Nephron (organoid): Measurements from ENCODE around the gene USP44.

ENCODE experiments used
- H3K27ac Mint-ChIP-seq, 3 experiments: 2 replicates each; pipeline ENCODE4 v1.8.0; 2020; ENCODE audit warnings: mixed read lengths in 3 of 3, mild to moderate bottlenecking in 2 of 3, moderate library complexity in 1 of 3
- H3K27me3 Mint-ChIP-seq: 2 replicates; pipeline ENCODE4 v1.8.0; 2021; ENCODE audit warnings: low read depth, mild to moderate bottlenecking, moderate library complexity, mixed read lengths
- H3K36me3 Mint-ChIP-seq: 2 replicates; pipeline ENCODE4 v1.8.0; 2020; ENCODE audit warnings: low read depth, mixed read lengths
- H3K4me1 Mint-ChIP-seq: 2 replicates; pipeline ENCODE4 v1.8.0; 2020; ENCODE audit warnings: mixed read lengths
- H3K4me3 Mint-ChIP-seq, 3 experiments: 2 replicates each; pipeline ENCODE4 v1.8.0; 2020; ENCODE audit warnings: mild to moderate bottlenecking in 3 of 3, mixed read lengths in 3 of 3, moderate library complexity in 2 of 3
- H3K9me3 Mint-ChIP-seq: 2 replicates; pipeline ENCODE4 v1.8.0; 2020; ENCODE audit warnings: mixed read lengths
- CTCF ChIP-seq, 3 experiments: fragments of 200-600 bp; sonication (generic); IDR thresholded peaks; one replicate each; pipeline ENCODE4 v1.5.0; 2021; ENCODE audit warnings: antibody characterized with exemption in 3 of 3; ENCODE audit not compliant: unreplicated experiment in 3 of 3

USP44 gene

DNA sequence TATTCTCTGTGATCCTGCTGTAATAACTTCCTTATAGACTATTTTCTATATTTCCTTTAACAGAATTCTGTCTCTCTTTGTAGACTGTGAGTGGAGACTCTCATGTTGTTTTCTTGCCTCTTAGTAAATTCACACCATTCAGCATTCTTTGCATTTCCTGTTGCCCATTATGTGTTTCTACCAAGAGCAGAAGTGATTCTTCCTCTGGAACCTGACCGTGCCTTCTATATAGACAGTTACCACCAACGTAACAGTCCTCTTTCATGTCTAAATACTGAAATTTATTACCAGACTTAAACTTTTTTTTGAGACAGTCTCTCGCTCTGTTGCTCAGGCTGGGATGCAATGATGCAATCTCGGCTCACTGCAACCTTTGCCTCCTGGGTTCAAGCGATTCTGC lies 46.2 kb downstream of the USP44 start:
- H3K4me3 Mint-ChIP-seq: no peak overlapping the region
- H3K36me3 Mint-ChIP-seq: peaks cover 69% of the 10 kb centered on the region
- H3K9me3 Mint-ChIP-seq: peaks cover 5% of the 10 kb centered on the region
- no peaks in the 10 kb centered on the region for H3K27me3 Mint-ChIP-seq
- no peak for TF ChIP-seq CTCF (IDR thresholded peaks at IDR 0.05; ENCODE audit: unreplicated experiment in 3 of 3)
- no peak overlapping the region for H3K27ac Mint-ChIP-seq
- no peaks in the 10 kb centered on the region for H3K4me1 Mint-ChIP-seq

DNA sequence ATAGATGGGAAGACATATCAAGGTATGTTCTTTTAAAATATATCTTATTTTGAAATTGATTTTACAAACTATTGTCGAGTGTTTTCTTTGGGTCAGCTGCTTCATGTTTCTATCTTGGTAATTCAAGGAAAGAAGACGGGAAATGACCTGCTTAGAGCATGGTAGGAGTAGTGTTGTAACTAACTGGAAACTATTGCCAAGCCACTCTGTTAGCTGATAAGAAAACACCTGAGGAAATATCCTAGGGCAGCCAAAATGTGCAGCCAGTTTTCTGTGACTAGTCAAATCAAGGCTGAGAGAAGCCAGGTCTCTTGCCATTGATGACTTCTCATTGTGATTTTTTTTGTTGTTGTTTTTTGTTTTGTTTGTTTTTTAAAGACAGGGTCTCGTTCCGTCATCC lies 47.1 kb downstream of the USP44 start:
- Mint-ChIP-seq H3K36me3 (peaks cover 71% of the 10 kb centered on the region), H3K27ac (no peak overlapping the region), H3K4me1 (no peaks in the 10 kb centered on the region), H3K9me3 (peaks cover 10% of the 10 kb centered on the region), H3K27me3 (no peaks in the 10 kb centered on the region), H3K4me3 (no peak overlapping the region)
- TF ChIP-seq CTCF (IDR thresholded peaks at IDR 0.05; ENCODE audit: unreplicated experiment in 3 of 3): no peak

DNA sequence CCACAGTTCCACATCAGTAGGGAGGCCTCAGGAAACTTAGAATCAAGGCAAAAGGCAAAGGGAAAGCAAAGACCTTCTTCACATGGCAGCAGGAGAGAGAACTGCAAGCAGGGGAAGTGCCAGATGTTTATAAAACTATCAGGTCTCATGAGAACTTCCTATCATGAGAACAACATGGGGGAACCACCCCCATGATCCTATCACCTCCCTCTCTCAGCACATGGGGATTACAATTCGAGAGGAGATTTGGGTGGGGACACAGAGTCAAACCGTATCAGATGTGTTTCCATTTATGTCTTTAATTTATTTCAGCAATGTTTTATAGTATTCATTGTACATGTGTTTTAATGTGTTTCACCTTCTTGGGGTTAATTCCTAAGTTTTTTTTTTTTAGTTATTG lies 51.5 kb downstream of the USP44 start:
- no peaks in the 10 kb centered on the region for H3K27me3 Mint-ChIP-seq
- peaks cover 20% of the 10 kb centered on the region for H3K9me3 Mint-ChIP-seq
- H3K27ac Mint-ChIP-seq: no peak overlapping the region
- no peak overlapping the region for H3K4me3 Mint-ChIP-seq
- peaks cover 84% of the 10 kb centered on the region for H3K36me3 Mint-ChIP-seq
- H3K4me1 Mint-ChIP-seq: no peaks in the 10 kb centered on the region
- TF ChIP-seq CTCF (IDR thresholded peaks at IDR 0.05; ENCODE audit: unreplicated experiment in 3 of 3): no peak

- TF ChIP-seq CTCF (IDR thresholded peaks at IDR 0.05; ENCODE audit: unreplicated experiment in 3 of 3): no peak
- Mint-ChIP-seq H3K36me3 (peaks cover 84% of the 10 kb centered on the region), H3K4me1 (no peaks in the 10 kb centered on the region), H3K9me3 (peaks cover 20% of the 10 kb centered on the region), H3K4me3 (no peak overlapping the region), H3K27me3 (no peaks in the 10 kb centered on the region), H3K27ac (no peak overlapping the region)
Measured at GRCh38 chr12:95498968-95499367, 52.3 kb downstream of the USP44 start.

DNA sequence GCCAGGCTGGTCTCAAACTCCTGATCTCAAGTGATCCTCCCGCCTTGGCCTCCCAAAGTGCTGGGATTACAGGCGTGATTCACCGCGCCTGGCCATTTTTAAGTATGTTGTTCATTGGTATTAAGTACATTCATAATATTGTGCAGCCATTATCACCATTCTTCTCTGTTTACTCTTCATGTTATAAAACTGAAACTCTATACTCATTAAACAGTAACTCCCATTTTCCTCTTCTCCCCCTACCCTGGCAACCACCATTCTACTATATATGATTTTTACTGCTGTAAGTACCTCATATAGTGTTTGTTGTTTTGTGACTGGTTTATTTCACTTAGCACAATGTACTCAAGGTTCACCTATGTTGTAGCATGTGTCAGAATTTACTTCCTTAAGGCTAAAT lies 54.2 kb downstream of the USP44 start:
- no peaks in the 10 kb centered on the region for H3K27me3 Mint-ChIP-seq
- no peak for TF ChIP-seq CTCF (IDR thresholded peaks at IDR 0.05; ENCODE audit: unreplicated experiment in 3 of 3)
- H3K9me3 Mint-ChIP-seq: peaks cover 20% of the 10 kb centered on the region
- no peaks in the 10 kb centered on the region for H3K4me1 Mint-ChIP-seq
- H3K4me3 Mint-ChIP-seq: no peak overlapping the region
- H3K36me3 Mint-ChIP-seq: peaks cover 68% of the 10 kb centered on the region
- no peak overlapping the region for H3K27ac Mint-ChIP-seq

GRCh38 chr12:95495433-95495832 lies 55.8 kb downstream of the USP44 start:
- no peak for TF ChIP-seq CTCF (IDR thresholded peaks at IDR 0.05; ENCODE audit: unreplicated experiment in 3 of 3)

More at GRCh38 chr12:95495433-95495832, 55.8 kb downstream of the USP44 start:
- no peaks in the 10 kb centered on the region for H3K4me1 Mint-ChIP-seq
- H3K9me3 Mint-ChIP-seq: peaks cover 17% of the 10 kb centered on the region
- peaks cover 77% of the 10 kb centered on the region for H3K36me3 Mint-ChIP-seq
- no peak overlapping the region for H3K4me3 Mint-ChIP-seq
- H3K27me3 Mint-ChIP-seq: no peaks in the 10 kb centered on the region
- H3K27ac Mint-ChIP-seq: no peak overlapping the region
